Stimulated activated CD4-positive, alpha-beta T cell treated with anti-CD3 and anti-CD28 coated beads, Interleukin-4, amount 100 ng/mL, for 4 hours (primary cell): ENCODE results near the gene LRBA.

ENCODE experiments used
- DNase-seq, 2 experiments: peaks; one replicate each; pipeline ENCODE4 v3.0.0-alpha.2; 2020

The LRBA gene

DNA sequence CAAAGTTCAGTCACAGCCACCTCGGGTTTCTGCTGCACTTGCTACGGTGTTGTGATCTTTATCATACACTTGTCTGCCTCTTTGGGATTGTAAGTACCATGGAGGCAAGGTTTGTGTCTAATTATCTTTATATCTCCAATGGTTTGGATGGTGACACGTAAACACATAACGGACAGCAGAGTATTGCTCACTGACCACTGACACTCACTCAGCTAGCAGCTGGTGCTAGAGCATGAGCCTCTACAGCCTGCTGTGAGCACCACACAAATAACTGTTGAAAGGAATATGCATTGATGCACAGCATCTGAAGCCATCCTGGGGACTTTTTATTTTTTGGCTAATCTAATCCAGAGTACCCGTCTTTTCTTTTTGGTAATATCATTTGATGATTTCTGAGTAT is 780.8 kb downstream of the LRBA start:
- DNase-seq = no peak

DNA sequence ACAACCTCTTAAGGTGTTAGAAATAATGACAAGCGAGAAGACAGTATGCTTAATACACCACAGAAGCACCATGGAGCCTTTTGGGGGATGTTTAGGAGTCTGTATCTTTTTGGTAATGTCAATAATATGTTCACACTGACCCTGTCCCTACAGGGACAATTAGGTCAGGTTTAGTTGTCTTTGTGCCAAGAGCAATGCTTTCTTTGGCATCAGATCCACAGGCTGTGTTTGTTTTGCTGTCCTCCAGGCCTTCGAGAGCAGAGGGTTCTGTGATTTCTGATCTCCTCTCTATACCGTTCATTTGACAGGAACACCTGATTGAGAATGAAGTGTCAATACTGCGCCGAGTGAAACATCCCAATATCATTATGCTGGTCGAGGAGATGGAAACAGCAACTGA is 783.1 kb downstream of the LRBA start:
- no peak for DNase-seq

DNA sequence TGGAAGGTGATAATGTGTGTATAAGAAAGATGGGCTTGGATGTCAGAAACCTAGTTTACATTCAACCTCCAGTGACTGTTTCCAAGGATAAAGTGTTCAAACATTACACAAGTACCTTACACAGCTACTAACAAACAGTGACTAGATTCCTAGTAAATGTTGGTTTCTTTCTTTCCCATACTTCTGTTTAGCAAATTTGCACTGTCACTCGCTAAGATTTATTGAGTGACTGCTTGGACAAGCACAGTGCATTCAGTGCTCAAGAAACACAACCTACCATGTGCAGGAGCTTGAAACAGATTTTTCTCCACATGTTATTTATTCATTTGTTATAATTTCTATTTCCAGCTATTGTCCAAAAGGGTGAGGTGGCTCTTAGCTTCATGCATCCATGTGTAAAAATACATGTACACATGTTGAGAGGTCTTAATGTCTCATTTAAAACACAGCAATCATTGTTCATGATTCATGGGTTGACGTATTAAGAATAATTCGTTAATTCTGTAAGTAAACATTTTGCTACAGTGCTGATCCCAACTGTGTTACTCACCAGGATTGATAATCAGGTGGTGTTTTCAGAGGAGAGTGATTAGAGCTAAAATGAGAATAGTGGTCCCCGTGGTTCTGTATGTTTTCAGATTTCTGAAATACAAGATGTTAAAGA is 783.8 kb downstream of the LRBA start:
- DNase-seq = no peak

DNA sequence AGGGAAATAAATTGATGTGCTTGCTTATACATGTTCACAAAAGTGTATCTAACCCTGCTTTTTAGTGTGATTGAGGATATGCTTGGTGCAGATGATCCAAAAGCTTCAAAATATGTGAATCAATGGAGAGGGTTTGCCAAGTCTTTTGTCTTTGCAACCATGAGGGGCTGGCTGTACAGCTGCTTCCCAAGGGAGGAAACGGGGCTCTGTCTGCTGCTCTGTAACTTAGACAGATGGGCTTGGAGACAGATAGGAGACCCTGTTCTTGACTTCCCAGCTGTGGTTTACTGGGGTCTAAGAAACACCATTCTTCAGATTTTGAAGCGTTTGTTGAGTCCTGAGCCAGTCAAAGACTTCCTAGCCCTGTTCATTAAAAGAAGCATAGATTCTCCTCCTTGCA is 784.5 kb downstream of the LRBA start:
- no peak for DNase-seq

DNA sequence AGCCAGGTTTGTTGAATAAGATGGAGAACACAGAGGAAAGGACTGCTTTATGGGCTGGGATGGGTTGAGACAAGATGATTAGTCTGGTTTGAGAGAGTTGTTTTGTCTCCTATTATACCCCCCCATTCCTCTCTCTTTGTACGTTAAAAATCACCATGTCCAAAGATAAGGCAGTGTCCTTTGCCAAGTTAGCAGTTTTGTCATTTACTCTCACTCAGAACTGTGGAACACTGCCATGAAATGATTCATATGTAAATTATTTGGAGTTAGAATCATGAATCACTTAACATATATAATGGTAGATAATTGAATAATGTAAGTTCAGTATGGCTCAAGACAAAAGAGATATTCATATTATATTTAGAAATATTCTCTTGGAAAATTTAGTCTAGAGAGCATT is 785.6 kb downstream of the LRBA start:
- no peak for DNase-seq

DNA sequence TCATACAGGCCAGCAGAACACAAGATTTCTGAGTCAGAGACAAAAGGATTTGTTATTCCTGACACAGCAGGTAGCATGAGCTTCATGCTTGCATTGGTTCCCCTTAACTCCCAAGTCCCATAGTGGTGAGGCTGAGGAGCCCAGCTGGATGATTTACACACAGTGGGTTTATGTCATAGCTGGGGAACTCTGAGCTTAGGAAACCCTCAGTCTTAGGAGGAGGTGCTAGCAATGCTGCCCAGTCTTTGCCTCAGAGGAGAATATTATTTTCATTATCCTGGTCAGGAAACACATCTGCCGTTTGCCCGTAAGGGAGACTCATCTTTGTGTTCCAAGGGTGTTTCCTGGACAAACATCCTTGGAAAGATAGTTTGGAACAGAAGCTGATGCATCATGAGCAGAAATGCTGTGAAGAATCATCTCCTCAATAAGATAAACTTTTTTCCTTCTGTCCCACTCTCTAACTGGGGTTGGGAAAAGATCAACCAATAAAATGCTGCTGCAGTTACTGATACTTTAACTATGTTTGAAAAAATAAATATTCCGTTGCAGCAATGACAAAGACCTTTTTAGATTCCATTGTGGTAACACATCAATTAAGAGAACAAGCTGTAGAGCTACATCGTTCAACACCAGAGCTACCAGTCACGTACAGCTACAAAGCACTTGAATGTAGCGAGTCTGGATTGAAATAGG is 790.0 kb downstream of the LRBA start:
- DNase-seq = no peak

DNA sequence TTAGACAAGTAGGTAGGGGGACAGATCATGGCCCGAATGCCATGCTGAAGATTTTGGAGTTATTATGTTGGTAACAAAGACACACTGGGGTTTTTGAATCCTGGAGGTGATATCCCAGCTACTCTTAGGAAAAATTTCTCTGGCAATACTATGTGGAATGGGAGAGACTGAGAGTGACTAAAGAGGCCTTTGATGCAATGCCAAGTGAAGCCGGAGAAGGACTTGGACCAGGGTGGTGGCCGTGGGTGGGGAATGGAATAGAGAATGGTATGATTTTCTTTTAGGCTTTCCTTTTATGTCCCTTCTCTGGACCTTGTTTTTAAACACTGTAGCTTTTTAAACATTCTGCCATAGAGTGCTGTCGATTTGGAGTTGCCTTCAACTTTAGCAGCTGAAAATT is 795.2 kb downstream of the LRBA start:
- no peak for DNase-seq

DNA sequence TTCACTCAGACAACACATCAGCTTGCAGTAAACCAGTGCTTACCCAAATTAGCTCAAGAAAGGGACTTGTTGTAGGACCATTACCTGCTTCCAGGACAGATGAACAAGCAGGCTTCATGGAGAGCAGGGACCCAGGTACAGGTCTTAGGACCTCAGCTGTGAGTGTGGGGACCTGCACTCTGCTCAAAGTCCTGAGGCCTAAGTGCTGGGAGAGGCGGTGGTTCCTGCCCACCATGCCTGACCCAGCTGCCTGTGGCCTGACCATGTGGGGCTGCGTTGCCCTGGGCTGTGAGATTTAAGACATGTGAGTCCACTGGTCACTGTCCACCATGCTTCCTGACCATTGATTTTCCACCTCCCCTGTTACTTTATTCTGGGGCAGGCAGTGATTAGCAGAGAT is 796.6 kb downstream of the LRBA start:
- no peak for DNase-seq

DNA sequence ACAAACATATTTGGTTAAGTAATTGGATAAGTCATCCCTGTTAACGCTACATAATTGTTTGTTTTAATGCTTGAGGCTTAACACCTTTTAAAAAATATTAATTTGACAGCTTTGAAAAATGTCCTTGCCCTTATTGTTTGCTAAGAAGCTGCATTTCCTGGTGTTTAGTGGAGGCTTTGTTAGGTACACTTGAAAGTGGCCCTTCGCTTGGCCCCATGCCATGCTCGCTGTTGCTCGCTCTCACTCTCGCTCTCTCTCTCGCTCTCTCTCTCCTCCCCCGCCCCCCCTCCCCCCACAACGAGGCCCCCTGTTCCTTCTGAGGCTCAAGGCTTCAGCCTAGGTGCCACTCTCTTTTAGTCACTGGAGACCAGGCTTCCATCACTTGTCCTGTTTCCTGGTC is 797.3 kb downstream of the LRBA start:
- DNase-seq = no peak

- no peak for DNase-seq
Measured at GRCh38 chr4:150217192-150217591, 797.9 kb downstream of the LRBA start.

DNA sequence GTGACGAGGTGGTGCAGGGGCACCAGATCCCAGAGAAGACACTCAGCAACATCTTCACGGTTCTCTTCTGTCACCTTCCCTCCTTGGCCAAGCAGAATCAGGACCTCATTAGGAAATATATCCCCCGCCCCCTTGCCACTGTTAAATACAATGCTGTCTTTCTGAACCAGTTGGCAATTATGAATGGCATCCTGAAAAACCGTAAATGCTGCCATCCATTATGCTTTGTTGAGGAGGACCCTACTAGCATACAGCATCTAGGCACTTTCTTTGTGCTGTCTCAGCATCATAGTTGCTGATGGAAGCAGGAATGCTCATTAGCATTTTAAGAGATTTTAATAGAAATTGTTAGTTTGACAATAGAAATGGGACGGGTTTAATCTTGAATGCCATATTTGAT is 798.4 kb downstream of the LRBA start:
- no peak for DNase-seq

GRCh38 chr4:150215601-150216000 is 799.5 kb downstream of the LRBA start:
- DNase-seq = no peak
